Heart left ventricle (tissue), 16 donors: ENCODE measurements around the gene SETD3. TPM values are rescaled to one million over a fixed set of nuclear protein-coding genes. Genes with fewer than 3 reads are reported as not detected.

Experiments
- ATAC-seq, 4 donors: fragments of 200-7000 bp; cut with Tn5 transposase; one replicate each; pipeline ENCODE4 v1.9.1; 2020 to 2022; ENCODE audit warnings: moderate library complexity in 4 of 4, mild to moderate bottlenecking in 3 of 4, moderate number of reproducible peaks in 1 of 4
- DNase-seq, 5 donors: peaks; one replicate each; pipeline ENCODE4 v3.0.0-alpha.2; 2020
- H3K27ac ChIP-seq, 12 donors: fragments of 200-600 bp; sonication (generic) in 4 of 12; one replicate each; pipeline versions ENCODE4 v1.5.0 to v1.8.0; 2016 to 2022; ENCODE audit warnings: mild to moderate bottlenecking in 2 of 12
- H3K27me3 ChIP-seq, 9 donors: fragments of 200-600 bp; sonication (generic) in 2 of 9; one replicate each; pipeline versions ENCODE4 v1.5.1 to v1.8.0; 2016 to 2022; ENCODE audit warnings: mild to moderate bottlenecking in 3 of 9
- H3K36me3 ChIP-seq, 9 donors: fragments of 200-600 bp; sonication (generic) in 2 of 9; one replicate each; pipeline versions ENCODE4 v1.5.0 to v1.8.0; 2018 to 2022; ENCODE audit warnings: mild to moderate bottlenecking in 2 of 9
- H3K4me1 ChIP-seq, 12 donors: fragments of 200-600 bp; sonication (generic) in 4 of 12; one replicate each; pipeline versions ENCODE4 v1.5.0 to v1.8.0; 2016 to 2022; ENCODE audit warnings: mild to moderate bottlenecking in 3 of 12
- H3K4me3 ChIP-seq, 12 donors: fragments of 200-600 bp; sonication (generic) in 4 of 12; one replicate each; pipeline versions ENCODE4 v1.5.0 to v1.8.0; 2017 to 2022; ENCODE audit warnings: mild to moderate bottlenecking in 9 of 12, moderate library complexity in 4 of 12
- H3K9me3 ChIP-seq, 12 donors: fragments of 200-600 bp; sonication (generic) in 4 of 12; one replicate each; pipeline versions ENCODE4 v1.5.0 to v1.8.0; 2016 to 2022; ENCODE audit warnings: mild to moderate bottlenecking in 1 of 12
- POLR2A ChIP-seq, 2 donors: fragments of 450-650 bp; IDR thresholded peaks; one replicate each; pipeline ENCODE4 v1.6.1; 2017; ENCODE audit warnings: antibody characterized with exemption in 2 of 2, mild to moderate bottlenecking in 2 of 2, moderate library complexity in 2 of 2
- WGBS, 4 donors: extraction: QIAGEN DNeasy Blood & Tissue Kit in 2 of 4; methylation state at CpG; one replicate each; pipeline versions ENCODE4 v1.1.5 to v1.1.7; 2013 to 2018; 5-methylcytosine and 5-hydroxymethylcytosine counted together
- intact Hi-C, 10 donors: fragments of 100-400 bp; cut with DNase I; formaldehyde crosslinking; loops; one replicate each; pipeline versions ENCODE4 v1.11.1 to v1.14.2; 2022
- polyA plus RNA-seq, 2 donors: library from polyadenylated mRNA; stranded (reverse); fragments of 200-250 nt; gene quantifications; one replicate each; pipeline ENCODE4 v1.2.3, GENCODE V29; 2013
- total RNA-seq, 9 donors: library from RNA; depleted of rRNA in 2 of 9; stranded (reverse); fragments of >200 nt in 2 of 9; fragmentation: NEBNext Ultra II Directional in 3 of 9; extraction: Animal tissue kit (Norgen Biotek cat#: 25700) in 3 of 9; gene quantifications; one replicate each; pipeline versions ENCODE4 v1.1.0 to v1.2.4, GENCODE V29; 2016 to 2023
- TF ChIP-seq, protein P1 (sequence below), 12 donors: fragments of 200-600 bp; sonication (generic) in 4 of 12; IDR thresholded peaks; one replicate each; pipeline versions ENCODE4 v1.5.0 to v1.8.0; 2018 to 2022; ENCODE audit warnings: antibody characterized with exemption in 12 of 12, mild to moderate bottlenecking in 5 of 12
- donor health status: ischemic (EF 13 %, LVEDD 7.1; RV severe dilation, severe dysfunction).
- donor health status: healthy with polysubstance abuse.
- donor health status: DM: no; HTN: yes; CAD: no.
- donor health status: DM: no; HTN: no; CAD: no.
- donor health status: ischemic (EF 25% LVEDD 6.9; RV normal size, moderate dysfunction).
- donor health status: ischemic (EF 25% LVEDD 5.7; RV mildly dilated, moderate dysfunction).
- donor health status: healthy.
- donor health status: DM: yes; HTN: yes; CAD: no.
- donor health status: ischemic (EF 35%, LVEDD 5.7; RV mildly dilated, moderate dysfunction).
- donor health status: nonischemic (EF 11% LVEDD 7.7; RV severe dilation, severe dysfunction).
- donor health status: DM: yes; HTN: yes; CAD: no.
- donor health status: PGD.
- donor health status: ischemic (EF 29% LVEDD 5.4; RV normal size, mild dysfunction).
- donor health status: nonischemic (EF 23%, LVEDD 6.1; RV moderate dilation, normal function).

Gene SETD3
- total and polyA plus RNA-seq, 11 donors = 49.7 to 130 (median 92.6) TPM

DNA sequence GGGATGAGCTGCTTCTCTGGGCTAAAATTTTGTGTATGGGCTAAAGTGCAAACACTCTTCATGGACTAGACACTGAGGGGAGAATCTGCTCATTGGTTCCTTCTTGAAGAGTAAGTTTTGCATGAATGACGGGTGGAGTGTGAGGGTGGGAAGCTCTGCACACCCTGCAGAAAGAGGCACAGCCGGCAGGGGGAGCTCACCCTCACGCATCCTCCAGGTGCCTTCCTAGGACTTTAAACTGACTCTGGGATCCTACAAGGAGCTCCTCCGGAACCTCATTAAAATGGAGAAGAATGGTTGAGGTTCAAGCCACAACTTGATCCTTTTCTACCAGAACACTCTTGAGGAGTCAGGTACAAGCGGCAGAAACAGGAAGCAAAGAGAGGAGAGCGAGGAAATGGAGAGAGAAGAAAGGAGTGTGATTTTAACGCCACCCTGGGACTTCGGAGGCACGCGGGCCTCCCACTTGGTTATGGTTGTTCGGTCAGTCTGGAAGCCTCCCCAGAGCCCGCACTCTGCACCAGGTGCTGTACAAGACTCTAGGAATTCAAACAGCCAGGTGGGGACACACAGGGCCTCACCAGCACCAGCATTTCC is 87.5 kb downstream of the SETD3 start:
- Histone ChIP-seq H3K27ac (no peak overlapping the region), H3K4me3 (no peak overlapping the region), H3K9me3 (no peaks in the 10 kb centered on the region), H3K27me3 (no peaks in the 10 kb centered on the region), H3K36me3 (peaks cover 0 to 43% (median 27%) of the 10 kb centered on the region in 9 donors), H3K4me1 (peaks cover 0 to 10% (median 0%) of the 10 kb centered on the region in 12 donors)
- no peak for TF ChIP-seq POLR2A (IDR thresholded peaks at IDR 0.05)
- TF ChIP-seq, protein P1, sequence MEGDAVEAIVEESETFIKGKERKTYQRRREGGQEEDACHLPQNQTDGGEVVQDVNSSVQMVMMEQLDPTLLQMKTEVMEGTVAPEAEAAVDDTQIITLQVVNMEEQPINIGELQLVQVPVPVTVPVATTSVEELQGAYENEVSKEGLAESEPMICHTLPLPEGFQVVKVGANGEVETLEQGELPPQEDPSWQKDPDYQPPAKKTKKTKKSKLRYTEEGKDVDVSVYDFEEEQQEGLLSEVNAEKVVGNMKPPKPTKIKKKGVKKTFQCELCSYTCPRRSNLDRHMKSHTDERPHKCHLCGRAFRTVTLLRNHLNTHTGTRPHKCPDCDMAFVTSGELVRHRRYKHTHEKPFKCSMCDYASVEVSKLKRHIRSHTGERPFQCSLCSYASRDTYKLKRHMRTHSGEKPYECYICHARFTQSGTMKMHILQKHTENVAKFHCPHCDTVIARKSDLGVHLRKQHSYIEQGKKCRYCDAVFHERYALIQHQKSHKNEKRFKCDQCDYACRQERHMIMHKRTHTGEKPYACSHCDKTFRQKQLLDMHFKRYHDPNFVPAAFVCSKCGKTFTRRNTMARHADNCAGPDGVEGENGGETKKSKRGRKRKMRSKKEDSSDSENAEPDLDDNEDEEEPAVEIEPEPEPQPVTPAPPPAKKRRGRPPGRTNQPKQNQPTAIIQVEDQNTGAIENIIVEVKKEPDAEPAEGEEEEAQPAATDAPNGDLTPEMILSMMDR (IDR thresholded peaks at IDR 0.05) = peak; percentile 42 to 74 (median 56)
- DNase-seq (no peak), ATAC-seq (peak in 1 of 4 donors; percentile 52)
- 71 to 78% (median 77%) methylated on average over 12 of the region's 12 CpGs for WGBS, 4 donors
- intact Hi-C loops = no loop called here

DNA sequence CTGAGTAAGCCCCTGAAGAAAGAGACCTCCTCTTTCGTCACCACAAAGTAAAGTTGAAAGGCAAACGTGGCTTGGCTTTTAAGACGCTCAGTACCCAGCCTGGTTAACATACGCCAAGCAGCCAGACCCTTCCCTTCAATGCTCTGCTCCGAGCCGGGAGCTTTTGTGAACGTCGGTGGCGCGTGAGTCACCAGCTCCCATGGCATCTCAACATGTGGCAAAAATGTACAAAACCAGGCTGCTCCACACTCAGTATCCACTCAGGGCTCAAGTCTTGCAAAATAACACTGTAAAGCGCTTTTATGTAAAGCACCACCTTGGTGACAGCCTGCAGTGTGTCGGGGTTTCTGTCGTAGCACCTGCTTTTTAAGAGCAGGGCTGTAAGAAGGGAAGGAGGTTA is 89.0 kb downstream of the SETD3 start:
- WGBS, 4 donors = 68 to 72% (median 70%) methylated on average over 13 of the region's 13 CpGs
- intact Hi-C loops = no loop called here
- H3K4me3 ChIP-seq = no peak overlapping the region
- H3K9me3 ChIP-seq = no peaks in the 10 kb centered on the region
- ATAC-seq (no peak), DNase-seq (no peak)
- H3K4me1 ChIP-seq = peaks cover 0 to 7% (median 0%) of the 10 kb centered on the region in 12 donors
- no peaks in the 10 kb centered on the region for H3K27me3 ChIP-seq
- H3K36me3 ChIP-seq = peaks cover 0 to 28% (median 12%) of the 10 kb centered on the region in 9 donors
- no peak overlapping the region for H3K27ac ChIP-seq
- TF ChIP-seq, protein P1 (IDR thresholded peaks at IDR 0.05) = no peak

DNA sequence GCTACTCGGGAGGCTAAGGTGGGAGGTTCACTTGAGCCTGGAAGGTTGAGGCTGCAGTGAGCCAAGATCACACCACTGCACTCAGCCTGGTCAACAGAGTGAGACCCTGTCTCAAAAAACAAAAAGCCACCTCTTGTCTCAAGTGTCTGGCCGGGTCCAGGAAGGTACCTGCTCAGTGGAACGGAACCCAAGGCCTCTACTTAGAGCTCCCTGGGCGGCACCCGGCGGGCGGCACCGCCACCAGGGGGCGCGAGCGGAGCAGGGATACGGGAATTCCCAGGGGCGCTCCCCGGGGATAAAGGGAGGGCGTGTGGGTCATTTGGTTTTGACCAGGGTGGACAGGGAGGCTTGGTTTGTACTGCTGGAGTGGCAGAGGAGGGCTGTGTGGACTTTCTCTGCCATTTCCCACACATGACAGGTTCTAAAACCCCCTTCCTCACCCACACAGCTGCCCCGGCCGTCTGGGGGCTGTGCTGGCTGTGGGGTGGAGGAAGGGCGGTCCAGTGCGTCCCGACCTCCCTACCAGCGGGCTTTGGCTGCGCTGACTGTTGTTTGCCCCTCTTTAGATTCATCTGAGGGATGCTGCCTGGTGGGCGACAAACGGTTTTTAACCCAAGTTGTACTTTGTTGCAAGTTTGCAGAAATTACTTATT is 91.4 kb downstream of the SETD3 start:
- DNase-seq (peak in 1 of 5 donors; percentile 29), ATAC-seq (peak in 3 of 4 donors; percentile 23 to 64 (median 41))
- Histone ChIP-seq H3K9me3 (peaks cover 0 to 7% (median 0%) of the 10 kb centered on the region in 12 donors), H3K27ac (no peak overlapping the region), H3K4me1 (peaks cover 0 to 7% (median 0%) of the 10 kb centered on the region in 12 donors), H3K27me3 (peaks cover 0 to 16% (median 4%) of the 10 kb centered on the region in 9 donors), H3K36me3 (peaks cover 0 to 7% (median 0%) of the 10 kb centered on the region in 9 donors), H3K4me3 (no peak overlapping the region)
- intact Hi-C loops = no loop called here
- 21 to 35% (median 25%) methylated on average over 15 to 24 of the region's 24 CpGs for WGBS, 4 donors
- TF ChIP-seq POLR2A (IDR thresholded peaks at IDR 0.05) = no peak
- TF ChIP-seq, protein P1 (IDR thresholded peaks at IDR 0.05) = peak; percentile 32 to 83 (median 58)

DNA sequence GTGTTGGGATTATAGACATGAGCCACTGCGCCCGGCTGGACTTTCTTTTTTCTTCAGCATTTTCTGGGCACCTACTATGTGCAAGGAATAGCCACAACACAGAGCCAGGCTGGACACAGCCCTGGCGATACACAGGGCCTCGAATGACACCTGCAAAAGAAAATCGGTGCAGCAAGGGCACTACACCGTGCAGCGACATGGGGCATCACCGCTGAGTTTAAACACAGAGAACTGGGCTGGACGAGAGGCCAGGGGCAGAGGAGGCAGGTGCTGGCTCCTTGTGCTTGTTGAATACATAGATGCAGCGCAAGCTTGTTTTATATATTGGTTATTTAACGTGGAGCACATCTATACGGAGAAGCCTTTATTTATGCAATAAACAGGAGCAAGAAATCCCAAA is 92.4 kb downstream of the SETD3 start:
- H3K4me3 ChIP-seq = no peak overlapping the region
- peaks cover 0 to 26% (median 6%) of the 10 kb centered on the region in 9 donors for H3K27me3 ChIP-seq
- H3K9me3 ChIP-seq = peaks cover 0 to 7% (median 0%) of the 10 kb centered on the region in 12 donors
- TF ChIP-seq POLR2A (IDR thresholded peaks at IDR 0.05) = no peak
- TF ChIP-seq, protein P1 (IDR thresholded peaks at IDR 0.05) = no peak
- H3K4me1 ChIP-seq = peaks cover 0 to 7% (median 0%) of the 10 kb centered on the region in 12 donors
- H3K27ac ChIP-seq = no peak overlapping the region
- intact Hi-C loops = no loop called here
- 93 to 96% (median 94%) methylated on average over 12 of the region's 12 CpGs for WGBS, 4 donors
- no peaks in the 10 kb centered on the region for H3K36me3 ChIP-seq
- no peak for ATAC-seq
- DNase-seq = no peak
